ENCODE results near the gene CLBA1. TPM values are rescaled to one million over a fixed set of nuclear protein-coding genes. Genes with fewer than 3 reads are reported as not detected.

The CLBA1 gene
- total RNA-seq, 1 experiment from 2014 or later, result 14.8 TPM

- no peak for TF ChIP-seq SRF (IDR thresholded peaks at IDR 0.05; ENCODE audit: low read depth)
- no peak for TF ChIP-seq RAD21 (IDR thresholded peaks at IDR 0.05; ENCODE audit: low read depth)
- no peak for TF ChIP-seq EGR1 (IDR thresholded peaks at IDR 0.05; ENCODE audit: low read depth)
- no peak for TF ChIP-seq SP1 (IDR thresholded peaks at IDR 0.05; ENCODE audit: low read depth)
- TF ChIP-seq REST (IDR thresholded peaks at IDR 0.05; ENCODE audit: low read depth), result no peak
- TF ChIP-seq FOSL1 (IDR thresholded peaks at IDR 0.05; ENCODE audit: low read depth), result no peak
- TF ChIP-seq POLR2AphosphoS5 (IDR thresholded peaks at IDR 0.05; ENCODE audit: low read depth, low read length), result no peak
- no peak for TF ChIP-seq ZNF274 (IDR thresholded peaks at IDR 0.05; ENCODE audit: low read depth, low read length)
Measured at GRCh38 chr14:104964546-104964945, 21.0 kb upstream of the CLBA1 start (continued).

DNA sequence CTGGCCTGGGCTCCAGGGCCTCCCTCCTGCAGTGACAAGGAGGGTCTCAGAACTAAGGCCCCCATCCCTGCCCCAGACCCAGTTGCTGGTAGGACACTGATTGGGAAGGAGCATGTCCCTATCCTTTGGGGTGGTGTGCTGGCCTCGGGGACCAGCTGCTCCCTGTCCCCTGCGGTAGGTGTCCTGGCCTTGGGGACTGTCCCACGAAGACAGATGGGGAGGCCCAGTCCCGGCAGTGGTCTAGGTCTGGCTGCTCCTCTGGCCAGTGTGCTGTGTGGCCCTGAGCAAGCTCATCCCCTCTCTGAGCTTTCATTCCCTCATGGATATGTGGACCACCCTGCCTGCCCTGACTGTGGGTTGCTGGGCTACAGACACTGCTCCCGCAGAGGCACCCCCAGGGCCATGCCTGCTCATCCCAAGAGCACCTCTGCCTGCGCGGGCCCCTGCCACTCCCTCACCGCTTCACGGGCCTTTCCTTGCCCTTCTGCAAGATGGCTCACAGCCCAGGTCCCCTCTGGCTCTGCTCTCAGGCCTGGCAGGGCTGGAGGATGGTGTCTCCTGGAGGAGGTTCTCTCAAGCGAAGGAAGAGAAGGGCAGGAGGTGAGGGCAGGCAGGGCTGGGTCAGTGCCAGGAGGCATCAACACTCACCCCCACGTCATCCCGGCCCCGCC, 19.9 kb upstream of the CLBA1 start:
- no TSS peak for BruUV-seq (replicated peaks)
- Histone ChIP-seq H3K9me3 (ENCODE audit: control insufficient read depth in 1 of 2, insufficient read depth in 1 of 2, low read depth in 1 of 2, low read length in 2 of 2) (no peaks in the 10 kb centered on the region), H3K9ac (ENCODE audit: low read length) (no peak overlapping the region), H4K20me1 (ENCODE audit: insufficient read depth) (no peaks in the 10 kb centered on the region), H2AFZ (ENCODE audit: low read depth, low read length, poor library complexity, severe bottlenecking) (no peak overlapping the region), H3K4me3 (replicated peaks in 1 of 2; ENCODE audit: low read depth in 1 of 2, low read length in 2 of 2) (no peak overlapping the region), H3K79me2 (ENCODE audit: insufficient read depth, low read length) (no peaks in the 10 kb centered on the region), H3K27me3 (ENCODE audit: insufficient read depth, low read length) (no peaks in the 10 kb centered on the region), H3K27ac (ENCODE audit: low read depth, low read length) (no peak overlapping the region), H3K4me1 (ENCODE audit: control insufficient read depth in 1 of 2, insufficient read depth in 2 of 2, low read length in 2 of 2) (peaks cover 33 to 44% of the 10 kb centered on the region in 2 experiments), H3K36me3 (ENCODE audit: control insufficient read depth in 1 of 2, insufficient read depth in 2 of 2, low read length in 2 of 2) (no peaks in the 10 kb centered on the region; a peak in 1 of 4 replicates), H3K4me2 (ENCODE audit: low read length) (no peak overlapping the region), H3K9me2 (ENCODE audit: insufficient read depth) (no peaks in the 10 kb centered on the region)
- ATAC-seq (no peak), DNase-seq (ENCODE audit: low read depth, low spot score) (no peak)
- TF ChIP-seq YY1 (IDR thresholded peaks at IDR 0.05; ENCODE audit: extremely low read depth, insufficient replicate concordance, low read depth, low read length) (no peak), FOSL1 (IDR thresholded peaks at IDR 0.05; ENCODE audit: low read depth) (no peak), SP1 (IDR thresholded peaks at IDR 0.05; ENCODE audit: low read depth) (no peak), REST (IDR thresholded peaks at IDR 0.05; ENCODE audit: low read depth) (no peak), ZFX (IDR thresholded peaks at IDR 0.05) (no peak), CBX3 (IDR thresholded peaks at IDR 0.05; ENCODE audit: low read depth) (no peak), TCF7L2 (IDR thresholded peaks at IDR 0.05; ENCODE audit: borderline replicate concordance, extremely low read depth, insufficient read depth, insufficient read length) (no peak), SRF (IDR thresholded peaks at IDR 0.05; ENCODE audit: low read depth) (no peak), EZH2 (IDR thresholded peaks at IDR 0.05) (no peak), CEBPB (IDR thresholded peaks at IDR 0.05; ENCODE audit: low read depth) (no peak)
- TF ChIP-seq, protein P1, sequence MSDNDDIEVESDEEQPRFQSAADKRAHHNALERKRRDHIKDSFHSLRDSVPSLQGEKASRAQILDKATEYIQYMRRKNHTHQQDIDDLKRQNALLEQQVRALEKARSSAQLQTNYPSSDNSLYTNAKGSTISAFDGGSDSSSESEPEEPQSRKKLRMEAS (IDR thresholded peaks at IDR 0.05), result no peak
- POLR2A ChIA-PET, result no interaction called here
- CTCF ChIA-PET, result no interaction called here
- RAD21 ChIA-PET (ENCODE audit: low non-redundant PET in 1 of 2, low total read pairs in 2 of 2, uncharacterized antibody in 2 of 2, unreplicated experiment in 2 of 2), result no interaction called here
- intact Hi-C loops (cut with micrococcal nuclease), result no loop called here

Measured in HCT116 (cell line).